Raji (cell line): ENCODE results near the gene SLC35D2.

Source experiments
- POLR2A ChIP-seq: IDR thresholded peaks from 2 replicates; pipeline ENCODE4 v1.6.1; 2011; ENCODE audit warnings: low read depth, low read length, control low read depth; ENCODE audit not compliant: insufficient read depth

SLC35D2 gene

GRCh38 chr9:96304230-96304629 is 79.3 kb downstream of the SLC35D2 start:
- no peak for TF ChIP-seq POLR2A

GRCh38 chr9:96302021-96302420 is 81.5 kb downstream of the SLC35D2 start, which contains the start of gene HSD17B3:
Gene HSD17B3, minus strand, starts transcription at chr9:96302176. Its CDS starts 72 bp downstream, at chr9:96302104.
- no peak for TF ChIP-seq POLR2A

GRCh38 chr9:96299823-96300222 is 83.7 kb downstream of the SLC35D2 start:
- TF ChIP-seq POLR2A: no peak

GRCh38 chr9:96294159-96294545 is 89.4 kb downstream of the SLC35D2 start:
- TF ChIP-seq POLR2A: no peak

GRCh38 chr9:96293498-96294158 is 89.9 kb downstream of the SLC35D2 start:
- TF ChIP-seq POLR2A: no peak

DNA sequence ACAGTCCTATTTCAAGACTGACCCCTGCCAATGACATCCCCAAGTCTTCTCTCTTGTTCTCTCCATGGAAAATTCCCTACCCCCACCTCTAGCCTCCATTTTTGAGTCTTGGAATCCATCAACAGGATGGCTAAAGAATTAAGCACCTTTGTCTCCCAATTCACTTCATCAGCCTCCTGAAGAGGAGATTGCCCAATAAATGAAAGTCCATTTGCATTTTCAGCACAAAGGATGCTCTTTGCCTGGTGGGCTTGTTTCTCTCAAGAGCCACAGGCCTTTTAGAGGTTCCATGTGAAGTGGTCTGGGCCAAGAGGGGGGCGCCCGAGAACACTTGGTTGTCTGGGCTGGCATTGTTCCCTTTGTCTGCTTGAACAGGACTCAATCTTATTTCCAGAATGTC is 94.1 kb downstream of the SLC35D2 start:
- no peak for TF ChIP-seq POLR2A

DNA sequence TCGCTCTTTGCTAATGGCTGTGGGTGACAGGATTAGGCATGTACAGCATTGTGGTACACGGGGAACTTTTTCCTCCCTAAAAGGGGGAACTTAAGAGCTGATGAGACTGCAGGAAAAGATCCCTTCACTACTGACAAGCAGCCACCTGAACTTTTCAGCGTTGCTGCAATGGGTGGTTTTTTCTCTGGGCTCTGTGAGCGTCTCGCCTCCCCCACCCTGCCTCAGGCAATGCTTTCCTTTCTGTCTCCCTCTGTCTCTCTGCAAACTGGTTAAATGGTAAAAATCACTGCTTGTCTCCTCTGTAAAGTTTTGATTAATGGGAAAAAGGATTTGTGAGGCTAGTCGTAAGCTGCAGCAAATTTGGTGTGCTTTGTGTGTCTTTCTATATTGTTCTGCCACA is 101.9 kb downstream of the SLC35D2 start:
- TF ChIP-seq POLR2A: no peak

- TF ChIP-seq POLR2A: no peak
These were observed 103.6 kb downstream of the SLC35D2 start for GRCh38 chr9:96279932-96280331.

DNA sequence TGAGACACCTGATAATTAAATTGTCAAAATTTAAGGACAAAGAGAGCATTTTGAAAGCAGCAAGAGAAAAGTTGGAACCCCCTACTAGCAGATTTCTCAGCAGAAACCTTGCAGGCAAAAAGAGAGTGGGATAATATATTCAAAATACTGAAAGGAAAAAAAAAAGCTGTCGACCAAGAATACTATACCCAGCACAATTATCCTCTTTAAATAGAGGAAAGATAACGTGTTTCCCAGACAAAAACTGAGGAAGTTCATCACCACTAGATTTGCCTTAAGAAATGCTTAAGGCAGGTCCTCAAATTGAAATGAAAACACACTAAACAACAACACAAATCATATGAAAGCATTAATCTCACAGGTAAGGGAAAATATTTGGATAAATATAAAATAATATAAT is 108.6 kb downstream of the SLC35D2 start:
- TF ChIP-seq POLR2A: no peak
